DND-41 (cell line): ENCODE data around the gene GUCY2D.

Source experiments
- CTCF ChIP-seq: IDR thresholded peaks from 2 replicates; pipeline ENCODE4 v1.5.1; 2012; ENCODE audit warnings: borderline replicate concordance, low read length, moderate library complexity, mild to moderate bottlenecking; ENCODE audit not compliant: poor library complexity, severe bottlenecking; ENCODE audit errors: extremely low read depth
- EZH2 ChIP-seq: IDR thresholded peaks from 3 replicates; pipeline ENCODE4 v1.6.1; 2012; ENCODE audit warnings: borderline replicate concordance, low read depth, mild to moderate bottlenecking, moderate library complexity, low read length, inconsistent platforms; ENCODE audit not compliant: severe bottlenecking

- no peak for TF ChIP-seq CTCF
- no peak for TF ChIP-seq EZH2
Observed at GRCh38 chr17:8062807-8063483, 60.5 kb downstream of the GUCY2D start.
